Hepatocyte (in vitro differentiated cells): ENCODE results near the gene JAML.

Experiments
- EZH2 ChIP-seq: fragments of 200-600 bp; sonication (generic); IDR thresholded peaks from 2 replicates; pipeline ENCODE4 v1.6.1; 2016; ENCODE audit warnings: antibody characterized with exemption, mild to moderate bottlenecking, borderline replicate concordance
- TF ChIP-seq, protein P1 (sequence below): fragments of 200-600 bp; sonication (generic); IDR thresholded peaks from 2 replicates; pipeline ENCODE4 v1.5.1; 2016; ENCODE audit warnings: antibody characterized with exemption, mild to moderate bottlenecking; ENCODE audit not compliant: poor library complexity

DNA sequence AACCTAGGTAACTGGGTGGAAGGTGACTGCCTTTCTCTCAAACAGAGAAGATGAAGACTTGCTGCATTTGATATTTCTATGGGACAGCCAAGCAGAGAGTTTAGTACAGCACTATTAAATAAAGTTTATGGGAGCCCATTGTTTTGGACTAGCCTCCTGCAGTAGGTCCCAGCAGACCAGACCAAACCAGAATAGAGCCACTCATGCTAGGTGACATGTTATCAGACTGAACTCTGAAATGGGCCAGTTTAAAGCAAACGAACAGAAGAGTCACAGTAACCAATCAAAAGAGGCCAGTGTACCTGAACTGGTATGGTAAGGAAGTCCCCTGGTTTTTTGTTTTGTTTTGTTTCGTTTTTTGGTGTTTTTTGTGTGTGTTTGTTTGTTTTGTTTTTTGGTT, 47.2 kb upstream of the JAML start:
- TF ChIP-seq, protein P1, sequence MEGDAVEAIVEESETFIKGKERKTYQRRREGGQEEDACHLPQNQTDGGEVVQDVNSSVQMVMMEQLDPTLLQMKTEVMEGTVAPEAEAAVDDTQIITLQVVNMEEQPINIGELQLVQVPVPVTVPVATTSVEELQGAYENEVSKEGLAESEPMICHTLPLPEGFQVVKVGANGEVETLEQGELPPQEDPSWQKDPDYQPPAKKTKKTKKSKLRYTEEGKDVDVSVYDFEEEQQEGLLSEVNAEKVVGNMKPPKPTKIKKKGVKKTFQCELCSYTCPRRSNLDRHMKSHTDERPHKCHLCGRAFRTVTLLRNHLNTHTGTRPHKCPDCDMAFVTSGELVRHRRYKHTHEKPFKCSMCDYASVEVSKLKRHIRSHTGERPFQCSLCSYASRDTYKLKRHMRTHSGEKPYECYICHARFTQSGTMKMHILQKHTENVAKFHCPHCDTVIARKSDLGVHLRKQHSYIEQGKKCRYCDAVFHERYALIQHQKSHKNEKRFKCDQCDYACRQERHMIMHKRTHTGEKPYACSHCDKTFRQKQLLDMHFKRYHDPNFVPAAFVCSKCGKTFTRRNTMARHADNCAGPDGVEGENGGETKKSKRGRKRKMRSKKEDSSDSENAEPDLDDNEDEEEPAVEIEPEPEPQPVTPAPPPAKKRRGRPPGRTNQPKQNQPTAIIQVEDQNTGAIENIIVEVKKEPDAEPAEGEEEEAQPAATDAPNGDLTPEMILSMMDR: no peak
- TF ChIP-seq EZH2: no peak
